Activated CD8-positive, alpha-beta memory T cell treated with anti-CD3 and anti-CD28 coated beads for 1 hour (primary cell): Measurements from ENCODE around the gene HNRNPM.

Experiments used
- DNase-seq, 2 donors: peaks; one replicate each; pipeline ENCODE4 v3.0.0-alpha.2; 2020; ENCODE audit warnings: low read depth in 1 of 2; ENCODE audit errors: extremely low read depth in 1 of 2

Gene HNRNPM

GRCh38 chr19:8536282-8536681 is 91.5 kb downstream of the HNRNPM start:
- DNase-seq = no peak

DNA sequence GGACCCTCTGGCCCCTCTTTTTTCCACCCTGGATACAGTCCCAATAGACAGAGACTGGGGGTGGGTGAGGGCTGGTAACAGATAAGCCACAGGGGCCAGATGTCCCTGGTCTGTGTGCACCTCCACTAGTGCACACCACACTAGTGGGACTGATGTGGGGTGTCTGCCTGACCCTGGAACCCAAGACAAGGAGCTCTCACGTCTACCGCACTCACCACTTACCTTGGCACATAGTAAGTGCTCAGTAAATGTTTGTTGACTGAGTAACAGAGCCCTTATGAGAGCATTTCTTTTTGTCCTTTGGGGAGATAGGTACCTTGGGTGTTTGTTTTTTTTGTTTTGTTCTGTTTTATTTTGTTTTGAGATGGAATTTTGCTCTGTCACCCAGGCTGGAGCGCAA is 92.3 kb downstream of the HNRNPM start:
- no peak for DNase-seq
